Endothelial cell of umbilical vein (primary cell): Measurements from ENCODE around the gene SIRPA. TPM values are rescaled to one million over a fixed set of nuclear protein-coding genes. Genes with fewer than 3 reads are reported as not detected.

Source experiments
- BruUV-seq: library from RNA; stranded (reverse); fragments of 400-500 nt; replicated peaks from 2 replicates; lab custom pipeline; 2021; lab: Mats Ljungman, UMichigan
- CTCF ChIA-PET: fragments of 300-600, 350-600 bp; sonication (Branson Sonifier 250); formaldehyde crosslinking; loops from one replicate; lab custom pipeline; 2021; ENCODE audit warnings: antibody characterized with exemption, inconsistent platforms; lab: Charles Lee
- POLR2A ChIA-PET: fragments of 300-600, 350-600 bp; sonication (Branson Sonifier 250); formaldehyde crosslinking; loops from one replicate; lab custom pipeline; 2021; ENCODE audit warnings: antibody characterized with exemption, inconsistent platforms; lab: Charles Lee
- DNase-seq: peaks from one replicate; pipeline ENCODE4 v3.0.0-alpha.2; 2011; ENCODE audit warnings: low read depth, low spot score
- FAIRE-seq: peaks from 2 replicates; lab custom pipeline; 2011; peaks lifted over from hg19 to GRCh38; lab: Jason Lieb, UNC
- H2AFZ ChIP-seq: 2 replicates; pipeline ENCODE4 v1.6.0; 2012; ENCODE audit warnings: low read depth, low read length, control low read depth, inconsistent platforms
- H3K27ac ChIP-seq: 2 replicates; pipeline ENCODE4 v1.5.1; 2011; ENCODE audit warnings: low read depth, mild to moderate bottlenecking, control low read depth, low read length, moderate library complexity; ENCODE audit not compliant: insufficient read depth
- H3K27me3 ChIP-seq, 2 experiments: 2 replicates each; pipeline versions ENCODE4 v1.6.0 to v1.6.1; 2011; ENCODE audit warnings: low read length in 2 of 2, mixed read lengths in 1 of 2; ENCODE audit not compliant: control insufficient read depth in 2 of 2, insufficient read depth in 2 of 2
- H3K36me3 ChIP-seq, 2 experiments: 2 replicates in 1 of 2; 3 replicates in 1 of 2; pipeline ENCODE4 v1.5.1; 2011; ENCODE audit warnings: low read length in 2 of 2, mild to moderate bottlenecking in 1 of 2, moderate library complexity in 1 of 2; ENCODE audit not compliant: control insufficient read depth in 2 of 2, insufficient read depth in 2 of 2; ENCODE audit errors: extremely low read depth in 1 of 2
- H3K4me1 ChIP-seq: 3 replicates; pipeline ENCODE4 v1.5.1; 2011; ENCODE audit warnings: mild to moderate bottlenecking, low read length; ENCODE audit not compliant: control insufficient read depth, insufficient read depth; ENCODE audit errors: extremely low read depth
- H3K4me2 ChIP-seq: 2 replicates; pipeline ENCODE4 v1.6.1; 2011; ENCODE audit warnings: low read length, control low read depth, mixed read lengths; ENCODE audit not compliant: insufficient read depth
- H3K4me3 ChIP-seq, 3 experiments: fragments of 200-600 bp in 1 of 3; sonication (generic), shearing (Covaris generic) in 1 of 3; replicated peaks in 1 of 3; 2 replicates each; pipeline ENCODE4 v1.5.1; 2011 to 2016; ENCODE audit warnings: control low read depth in 3 of 3, low read length in 3 of 3, mild to moderate bottlenecking in 2 of 3, inconsistent platforms in 1 of 3, low read depth in 1 of 3, moderate library complexity in 1 of 3; ENCODE audit not compliant: insufficient read depth in 1 of 3
- H3K79me2 ChIP-seq: 2 replicates; pipeline ENCODE4 v1.6.0; 2012; ENCODE audit warnings: low read length, inconsistent platforms; ENCODE audit not compliant: control insufficient read depth, insufficient read depth
- H3K9ac ChIP-seq: replicated peaks from 2 replicates; pipeline ENCODE3; 2011; ENCODE audit warnings: low read length, control low read depth; ENCODE audit not compliant: insufficient read depth; ENCODE audit errors: extremely low read depth
- H3K9me1 ChIP-seq: replicated peaks from 3 replicates; pipeline ENCODE4 v1.6.0; 2011; ENCODE audit warnings: mild to moderate bottlenecking, low read length; ENCODE audit not compliant: control insufficient read depth, insufficient read depth; ENCODE audit errors: extremely low read depth
- H3K9me3 ChIP-seq: replicated peaks from 2 replicates; pipeline ENCODE4 v1.5.1; 2012; ENCODE audit warnings: low read length, inconsistent platforms; ENCODE audit not compliant: control insufficient read depth, insufficient read depth
- H4K20me1 ChIP-seq: replicated peaks from 2 replicates; pipeline ENCODE3; 2011; ENCODE audit warnings: mild to moderate bottlenecking, low read length; ENCODE audit not compliant: control insufficient read depth, insufficient read depth; ENCODE audit errors: extremely low read depth
- EZH2 ChIP-seq: IDR thresholded peaks from 2 replicates; pipeline ENCODE4 v1.6.1; 2012; ENCODE audit warnings: borderline replicate concordance, low read depth, mild to moderate bottlenecking, moderate library complexity, low read length, inconsistent platforms; ENCODE audit not compliant: severe bottlenecking
- FOS ChIP-seq: IDR thresholded peaks from 2 replicates; pipeline ENCODE4 v1.6.1; 2011; ENCODE audit warnings: mild to moderate bottlenecking, low read length, moderate library complexity, borderline replicate concordance; ENCODE audit not compliant: insufficient read depth
- GATA2 ChIP-seq: IDR thresholded peaks from 2 replicates; pipeline ENCODE4 v1.7.0; 2011; ENCODE audit warnings: low read depth, mild to moderate bottlenecking, moderate library complexity, mixed read lengths, low read length; ENCODE audit not compliant: insufficient read length, insufficient read depth
- JUN ChIP-seq: IDR thresholded peaks from 2 replicates; pipeline ENCODE4 v1.6.1; 2011; ENCODE audit warnings: borderline replicate concordance, low read depth; ENCODE audit not compliant: insufficient read length, insufficient read depth
- MYC ChIP-seq: IDR thresholded peaks from one replicate; pipeline ENCODE4 v1.6.1; 2011; ENCODE audit warnings: mild to moderate bottlenecking, low read depth, low read length
- POLR2A ChIP-seq: IDR thresholded peaks from 2 replicates; pipeline ENCODE4 v1.6.1; 2012; ENCODE audit warnings: low read depth, mild to moderate bottlenecking, control low read depth, low read length
- POLR2AphosphoS5 ChIP-seq: IDR thresholded peaks from 2 replicates; pipeline ENCODE4 v1.6.1; 2012; ENCODE audit warnings: low read depth, mild to moderate bottlenecking, control low read depth, low read length, moderate library complexity; ENCODE audit not compliant: insufficient read depth
- dilution Hi-C: fragments of 300-500 bp; cut with MboI; formaldehyde crosslinking; loops from one replicate; pipeline ENCODE4 v1.15.0; 2019; ENCODE audit warnings: low sequenced_read_pairs; ENCODE audit not compliant: extremely low pct_ligation_motif_present
- intact Hi-C: fragments of 100-400 bp; cut with micrococcal nuclease; formaldehyde crosslinking; loops from one replicate; pipeline ENCODE4 v1.10.0; 2022
- polyA plus RNA-seq, 4 experiments: library from polyadenylated mRNA; depleted of rRNA in 3 of 4; stranded (reverse) in 3 of 4; unstranded in 1 of 4; fragments of >200 nt; gene quantifications; 2 replicates each; pipeline versions ENCODE4 v1.2.1 to v1.2.3, GENCODE V29; 2011 to 2012; ENCODE audit warnings: missing spikeins in 1 of 4
- total RNA-seq: library from RNA; stranded (reverse); gene quantifications from 2 replicates; pipeline ENCODE4 v1.2.3, GENCODE V29; 2021
- TF ChIP-seq, protein P1 (sequence below), 2 donors: IDR thresholded peaks; 1 replicate in 1 of 2; 2 replicates in 1 of 2; pipeline ENCODE4 v1.5.1; 2011; ENCODE audit warnings: low read length in 2 of 2, mild to moderate bottlenecking in 2 of 2, moderate library complexity in 2 of 2, control low read depth in 1 of 2, inconsistent platforms in 1 of 2, low read depth in 1 of 2; ENCODE audit not compliant: insufficient read depth in 1 of 2; ENCODE audit errors: extremely low read depth in 1 of 2
- TF ChIP-seq, protein P2 (sequence below): IDR thresholded peaks from 2 replicates; pipeline ENCODE4 v1.6.1; 2011; ENCODE audit not compliant: insufficient read depth, insufficient read length

Gene SIRPA
- total and polyA plus RNA-seq, 2 donors (not counting 3 experiments of a cell fraction or from before 2014, with no cell fraction given): 29.9 to 59.2 TPM

DNA sequence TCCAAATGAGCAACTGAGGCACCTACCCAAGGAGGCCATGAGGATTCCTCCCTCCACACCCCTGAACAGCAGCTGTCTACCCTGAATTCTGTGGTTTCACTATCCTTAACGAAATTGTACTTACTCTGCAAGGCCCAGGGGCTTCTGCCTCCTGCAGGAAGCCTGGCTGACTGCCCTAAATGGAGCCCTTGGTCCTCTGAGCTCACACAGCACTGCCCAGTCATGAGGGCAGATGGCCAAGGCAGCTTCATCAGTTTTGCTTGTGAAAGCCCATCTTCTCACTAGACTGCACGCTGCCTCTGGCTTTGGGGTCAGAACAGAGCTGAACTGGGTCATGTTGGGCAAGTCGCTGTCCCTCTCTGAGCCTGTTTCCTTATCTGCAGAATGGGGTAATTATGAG lies 26.4 kb upstream of the SIRPA start:
- Histone ChIP-seq H3K4me2 (no peak overlapping the region), H3K36me3 (no peaks in the 10 kb centered on the region), H3K4me3 (no peak overlapping the region), H3K27me3 (peaks cover 9 to 10% of the 10 kb centered on the region in 2 experiments), H3K79me2 (no peaks in the 10 kb centered on the region), H3K4me1 (no peaks in the 10 kb centered on the region), H2AFZ (no peak overlapping the region), H3K9me1 (no peaks in the 10 kb centered on the region), H3K9ac (no peak overlapping the region), H4K20me1 (no peaks in the 10 kb centered on the region), H3K27ac (no peak overlapping the region), H3K9me3 (no peaks in the 10 kb centered on the region)
- dilution Hi-C loops: no loop called here
- intact Hi-C loops: no loop called here
- no TSS peak for BruUV-seq
- FAIRE-seq (no peak), DNase-seq (no peak)
- CTCF ChIA-PET: interaction anchor here (1.3 to 2.3 kb wide), 2 partner anchors 66 to 92 kb away, joined by 6 to 8 read pairs; no protein-coding TSS in a partner anchor
- POLR2A ChIA-PET: no interaction called here
- TF ChIP-seq FOS (no peak), POLR2A (no peak), GATA2 (no peak), MYC (no peak), JUN (no peak), POLR2AphosphoS5 (no peak), EZH2 (no peak)
- TF ChIP-seq, protein P1, sequence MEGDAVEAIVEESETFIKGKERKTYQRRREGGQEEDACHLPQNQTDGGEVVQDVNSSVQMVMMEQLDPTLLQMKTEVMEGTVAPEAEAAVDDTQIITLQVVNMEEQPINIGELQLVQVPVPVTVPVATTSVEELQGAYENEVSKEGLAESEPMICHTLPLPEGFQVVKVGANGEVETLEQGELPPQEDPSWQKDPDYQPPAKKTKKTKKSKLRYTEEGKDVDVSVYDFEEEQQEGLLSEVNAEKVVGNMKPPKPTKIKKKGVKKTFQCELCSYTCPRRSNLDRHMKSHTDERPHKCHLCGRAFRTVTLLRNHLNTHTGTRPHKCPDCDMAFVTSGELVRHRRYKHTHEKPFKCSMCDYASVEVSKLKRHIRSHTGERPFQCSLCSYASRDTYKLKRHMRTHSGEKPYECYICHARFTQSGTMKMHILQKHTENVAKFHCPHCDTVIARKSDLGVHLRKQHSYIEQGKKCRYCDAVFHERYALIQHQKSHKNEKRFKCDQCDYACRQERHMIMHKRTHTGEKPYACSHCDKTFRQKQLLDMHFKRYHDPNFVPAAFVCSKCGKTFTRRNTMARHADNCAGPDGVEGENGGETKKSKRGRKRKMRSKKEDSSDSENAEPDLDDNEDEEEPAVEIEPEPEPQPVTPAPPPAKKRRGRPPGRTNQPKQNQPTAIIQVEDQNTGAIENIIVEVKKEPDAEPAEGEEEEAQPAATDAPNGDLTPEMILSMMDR (IDR thresholded peaks at IDR 0.05; ENCODE audit: extremely low read depth in 1 of 2, insufficient read depth in 1 of 2, low read depth in 1 of 2, low read length in 2 of 2): no peak
- TF ChIP-seq, protein P2, sequence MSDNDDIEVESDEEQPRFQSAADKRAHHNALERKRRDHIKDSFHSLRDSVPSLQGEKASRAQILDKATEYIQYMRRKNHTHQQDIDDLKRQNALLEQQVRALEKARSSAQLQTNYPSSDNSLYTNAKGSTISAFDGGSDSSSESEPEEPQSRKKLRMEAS: no peak
